A549 (cell line): ENCODE measurements around the gene PCDHA1. TPM values are rescaled to one million over a fixed set of nuclear protein-coding genes. Genes with fewer than 3 reads are reported as not detected.

Source experiments
- ATOH8 ChIP-seq: fragments of 250-450 bp; sonication (Bioruptor Pico); IDR thresholded peaks from 2 replicates; pipeline ENCODE4 v1.5.0; 2020; ENCODE audit warnings: low read depth, mild to moderate bottlenecking, moderate library complexity
- BCL3 ChIP-seq: fragments of >200 bp; sonication (Bioruptor Twin); formaldehyde crosslinking; IDR thresholded peaks from 3 replicates; pipeline ENCODE4 v1.6.1; 2016
- BHLHE40 ChIP-seq: IDR thresholded peaks from 2 replicates; pipeline ENCODE4 v1.6.1; 2012; ENCODE audit warnings: low read depth, low read length, inconsistent platforms
- CBX2 ChIP-seq: fragments of 200-600 bp; sonication (generic); IDR thresholded peaks from 2 replicates; pipeline ENCODE4 v1.6.1; 2016; ENCODE audit warnings: low read depth, mild to moderate bottlenecking, borderline replicate concordance
- CEBPB ChIP-seq, 2 experiments: fragments of >200 bp in 1 of 2; sonication (Bioruptor Twin) in 1 of 2; formaldehyde crosslinking in 1 of 2; IDR thresholded peaks; 2 replicates each; pipeline ENCODE4 v1.6.1; 2012 to 2016
- CHD2 ChIP-seq: fragments of 150-350 bp; IDR thresholded peaks from 2 replicates; pipeline ENCODE4 v1.6.1; 2014; ENCODE audit warnings: low read length; ENCODE audit not compliant: partially characterized antibody
- E2F6 ChIP-seq: IDR thresholded peaks from 2 replicates; pipeline ENCODE4 v1.6.1; 2012; ENCODE audit warnings: low read depth, borderline replicate concordance
- EHMT2 ChIP-seq: fragments of 200-600 bp; sonication (generic); IDR thresholded peaks from 2 replicates; pipeline ENCODE4 v1.6.1; 2016; ENCODE audit warnings: antibody characterized with exemption, low read depth, mild to moderate bottlenecking, moderate library complexity
- EP300 ChIP-seq, 2 experiments: fragments of >200 bp; sonication (Bioruptor Twin); formaldehyde crosslinking; IDR thresholded peaks; 2 replicates in 1 of 2; 3 replicates in 1 of 2; pipeline ENCODE4 v1.6.1; 2016 to 2017
- FOSB ChIP-seq: fragments of 250-450 bp; sonication (Bioruptor Pico); IDR thresholded peaks from 2 replicates; pipeline ENCODE4 v1.5.0; 2020; ENCODE audit warnings: mild to moderate bottlenecking, moderate library complexity
- GATA3 ChIP-seq: IDR thresholded peaks from 2 replicates; pipeline ENCODE4 v1.6.1; 2012; ENCODE audit warnings: borderline replicate concordance
- HDAC2 ChIP-seq: fragments of 200-600 bp; sonication (generic); IDR thresholded peaks from 2 replicates; pipeline ENCODE4 v1.6.1; 2016
- HOXA7 ChIP-seq: fragments of 250-450 bp; sonication (Bioruptor Pico); IDR thresholded peaks from 2 replicates; pipeline ENCODE4 v1.5.0; 2020; ENCODE audit warnings: mild to moderate bottlenecking, moderate library complexity
- JUNB ChIP-seq: fragments of >200 bp; sonication (Bioruptor Twin); formaldehyde crosslinking; IDR thresholded peaks from 2 replicates; pipeline ENCODE4 v1.6.1; 2016
- MAFK ChIP-seq: fragments of 450-650 bp; IDR thresholded peaks from 2 replicates; pipeline ENCODE4 v1.6.1; 2014; ENCODE audit not compliant: partially characterized antibody
- MYC ChIP-seq: IDR thresholded peaks from 2 replicates; pipeline ENCODE4 v1.6.1; 2012; ENCODE audit warnings: mild to moderate bottlenecking, inconsistent platforms, low read length, improper control_type of control experiment, borderline replicate concordance
- NFE2L2 ChIP-seq: fragments of 150-350 bp; conservative IDR thresholded peaks from 2 replicates; pipeline ENCODE4 v1.6.1; 2014; ENCODE audit warnings: low read length
- NPAS2 ChIP-seq: fragments of 250-450 bp; sonication (Bioruptor Pico); IDR thresholded peaks from 2 replicates; pipeline ENCODE4 v1.8.0; 2022; ENCODE audit warnings: mild to moderate bottlenecking, moderate library complexity, borderline replicate concordance
- NR3C1 ChIP-seq: fragments of >200 bp; sonication (Bioruptor Twin); formaldehyde crosslinking; IDR thresholded peaks from 3 replicates; pipeline ENCODE4 v1.6.1; 2017
- RARB ChIP-seq: fragments of 250-450 bp; sonication (Bioruptor Pico); IDR thresholded peaks from 2 replicates; pipeline ENCODE4 v1.8.0; 2021; ENCODE audit warnings: mild to moderate bottlenecking, moderate library complexity
- RCOR1 ChIP-seq: fragments of 150-350 bp; IDR thresholded peaks from 2 replicates; pipeline ENCODE4 v1.6.1; 2014; ENCODE audit warnings: antibody characterized with exemption, low read length, low read depth
- REST ChIP-seq: fragments of 200-600 bp; sonication (generic); IDR thresholded peaks from 2 replicates; pipeline ENCODE4 v1.6.1; 2016; ENCODE audit warnings: antibody characterized with exemption, mild to moderate bottlenecking, moderate library complexity
- RFX5 ChIP-seq: fragments of 450-650 bp; IDR thresholded peaks from 2 replicates; pipeline ENCODE4 v1.7.1; 2014; ENCODE audit warnings: antibody characterized with exemption, mild to moderate bottlenecking, moderate library complexity
- RNF2 ChIP-seq: fragments of 200-600 bp; sonication (generic); IDR thresholded peaks from 2 replicates; pipeline ENCODE4 v1.6.1; 2016; ENCODE audit warnings: low read depth, mild to moderate bottlenecking, antibody characterized with exemption, moderate library complexity, borderline replicate concordance
- SMC3 ChIP-seq: fragments of >200 bp; sonication (Bioruptor Twin); formaldehyde crosslinking; IDR thresholded peaks from 3 replicates; pipeline ENCODE4 v1.6.1; 2018; ENCODE audit warnings: inconsistent platforms
- SREBF2 ChIP-seq: fragments of 450-650 bp; IDR thresholded peaks from 2 replicates; pipeline ENCODE4 v1.6.1; 2014; ENCODE audit warnings: mild to moderate bottlenecking, moderate library complexity
- TFCP2L1 ChIP-seq: fragments of 250-450 bp; sonication (Bioruptor Pico); IDR thresholded peaks from 2 replicates; pipeline ENCODE4 v1.5.0; 2021; ENCODE audit warnings: mild to moderate bottlenecking
- USF2 ChIP-seq: fragments of 450-650 bp; IDR thresholded peaks from 2 replicates; pipeline ENCODE4 v1.6.1; 2014; ENCODE audit warnings: antibody characterized with exemption
- ZC3H11A ChIP-seq: fragments of 450-650 bp; IDR thresholded peaks from 2 replicates; pipeline ENCODE4 v1.6.1; 2014; ENCODE audit warnings: antibody characterized with exemption, mild to moderate bottlenecking
- ZNF302 ChIP-seq: fragments of 250-450 bp; sonication (Bioruptor Pico); IDR thresholded peaks from 2 replicates; pipeline ENCODE4 v1.9.0; 2021; ENCODE audit warnings: inconsistent platforms, mild to moderate bottlenecking, moderate library complexity
- polyA plus RNA-seq, 4 experiments: library from polyadenylated mRNA; depleted of rRNA in 3 of 4; stranded (reverse); fragments of >200 nt; fragmentation: RNase III in 1 of 4; extraction: RNeasy Plus Mini Kit Qiagen cat#74134 plus additional on column Dnase treatment in 1 of 4; gene quantifications; 2 replicates in 3 of 4; 3 replicates in 1 of 4; pipeline ENCODE4 v1.2.3, GENCODE V29; 2011 to 2017
- TF ChIP-seq, protein P1 (sequence below): IDR thresholded peaks from 2 replicates; pipeline ENCODE4 v1.6.1; 2012
- TF ChIP-seq, protein P2 (sequence below): fragments of >200 bp; sonication (Bioruptor Twin); formaldehyde crosslinking; IDR thresholded peaks from 2 replicates; pipeline ENCODE4 v1.6.1; 2016
- TF ChIP-seq, protein P3 (sequence below): fragments of 150-350 bp; IDR thresholded peaks from 2 replicates; pipeline ENCODE4 v1.6.1; 2014; ENCODE audit warnings: low read depth, mild to moderate bottlenecking, low read length
- TF ChIP-seq, protein P4 (sequence below): IDR thresholded peaks from 2 replicates; pipeline ENCODE4 v1.6.1; 2012

Gene PCDHA1
- polyA plus RNA-seq, 2 of the 4 experiments (the other 2 are of a cell fraction), result 0.13 to 0.52 TPM

- TF ChIP-seq RCOR1 (no peak), USF2 (peak; percentile 86), CBX2 (no peak), MYC (no peak), HOXA7 (CRISPR knock-in tag) (no peak), CEBPB (IDR thresholded peaks at IDR 0.05) (no peak; a peak in 1 of 4 replicates), E2F6 (no peak), RFX5 (no peak), EP300 (IDR thresholded peaks at IDR 0.05) (no peak), MAFK (no peak), CHD2 (no peak), FOSB (CRISPR knock-in tag) (no peak), SMC3 (peak; percentile 99), NR3C1 (no peak), HDAC2 (no peak), REST (peak; percentile 98), BHLHE40 (peak; percentile 9; the same call in 1 of the 2 replicates), ATOH8 (CRISPR knock-in tag) (peak; percentile 67; the same call in 1 of the 2 replicates), BCL3 (0 out of 3 replicates have a peak, but pooled peaks have one; percentile 37), SREBF2 (no peak), NPAS2 (CRISPR knock-in tag) (no peak), ZC3H11A (no peak), ZNF302 (CRISPR knock-in tag) (no peak), RARB (no peak), EHMT2 (peak; percentile 91), TFCP2L1 (CRISPR knock-in tag) (no peak), GATA3 (no peak; the same call in 1 of the 2 replicates), NFE2L2 (no peak), JUNB (no peak), RNF2 (no peak)
- TF ChIP-seq, protein P1, sequence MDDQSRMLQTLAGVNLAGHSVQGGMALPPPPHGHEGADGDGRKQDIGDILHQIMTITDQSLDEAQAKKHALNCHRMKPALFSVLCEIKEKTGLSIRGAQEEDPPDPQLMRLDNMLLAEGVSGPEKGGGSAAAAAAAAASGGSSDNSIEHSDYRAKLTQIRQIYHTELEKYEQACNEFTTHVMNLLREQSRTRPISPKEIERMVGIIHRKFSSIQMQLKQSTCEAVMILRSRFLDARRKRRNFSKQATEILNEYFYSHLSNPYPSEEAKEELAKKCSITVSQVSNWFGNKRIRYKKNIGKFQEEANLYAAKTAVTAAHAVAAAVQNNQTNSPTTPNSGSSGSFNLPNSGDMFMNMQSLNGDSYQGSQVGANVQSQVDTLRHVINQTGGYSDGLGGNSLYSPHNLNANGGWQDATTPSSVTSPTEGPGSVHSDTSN, result no peak
- TF ChIP-seq, protein P2, sequence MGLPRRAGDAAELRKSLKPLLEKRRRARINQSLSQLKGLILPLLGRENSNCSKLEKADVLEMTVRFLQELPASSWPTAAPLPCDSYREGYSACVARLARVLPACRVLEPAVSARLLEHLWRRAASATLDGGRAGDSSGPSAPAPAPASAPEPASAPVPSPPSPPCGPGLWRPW, result no peak
- TF ChIP-seq, protein P3, sequence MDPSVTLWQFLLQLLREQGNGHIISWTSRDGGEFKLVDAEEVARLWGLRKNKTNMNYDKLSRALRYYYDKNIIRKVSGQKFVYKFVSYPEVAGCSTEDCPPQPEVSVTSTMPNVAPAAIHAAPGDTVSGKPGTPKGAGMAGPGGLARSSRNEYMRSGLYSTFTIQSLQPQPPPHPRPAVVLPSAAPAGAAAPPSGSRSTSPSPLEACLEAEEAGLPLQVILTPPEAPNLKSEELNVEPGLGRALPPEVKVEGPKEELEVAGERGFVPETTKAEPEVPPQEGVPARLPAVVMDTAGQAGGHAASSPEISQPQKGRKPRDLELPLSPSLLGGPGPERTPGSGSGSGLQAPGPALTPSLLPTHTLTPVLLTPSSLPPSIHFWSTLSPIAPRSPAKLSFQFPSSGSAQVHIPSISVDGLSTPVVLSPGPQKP, result no peak
- TF ChIP-seq, protein P4, sequence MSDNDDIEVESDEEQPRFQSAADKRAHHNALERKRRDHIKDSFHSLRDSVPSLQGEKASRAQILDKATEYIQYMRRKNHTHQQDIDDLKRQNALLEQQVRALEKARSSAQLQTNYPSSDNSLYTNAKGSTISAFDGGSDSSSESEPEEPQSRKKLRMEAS, result peak; percentile 60; the same call in 1 of the 2 replicates
Observed at GRCh38 chr5:141040771-141041426, 255.0 kb downstream of the PCDHA1 start (continued).
